Keratinocyte (primary cell): ENCODE results near the gene RFTN1.

Experiments
- CTCF ChIP-seq, 3 experiments: IDR thresholded peaks in 1 of 3; conservative IDR thresholded peaks in 1 of 3; optimal IDR thresholded peaks in 1 of 3; 2 replicates in 2 of 3; 3 replicates in 1 of 3; pipeline versions ENCODE3 to v1.5.1; 2011; ENCODE audit warnings: low read length in 3 of 3, mild to moderate bottlenecking in 3 of 3, moderate library complexity in 2 of 3, control low read depth in 1 of 3, inconsistent platforms in 1 of 3; ENCODE audit not compliant: insufficient read depth in 2 of 3; ENCODE audit errors: extremely low read depth in 1 of 3
- EZH2 ChIP-seq: IDR thresholded peaks from one replicate; pipeline ENCODE4 v1.6.1; 2012; ENCODE audit warnings: inconsistent platforms, mild to moderate bottlenecking, low read length, moderate library complexity

DNA sequence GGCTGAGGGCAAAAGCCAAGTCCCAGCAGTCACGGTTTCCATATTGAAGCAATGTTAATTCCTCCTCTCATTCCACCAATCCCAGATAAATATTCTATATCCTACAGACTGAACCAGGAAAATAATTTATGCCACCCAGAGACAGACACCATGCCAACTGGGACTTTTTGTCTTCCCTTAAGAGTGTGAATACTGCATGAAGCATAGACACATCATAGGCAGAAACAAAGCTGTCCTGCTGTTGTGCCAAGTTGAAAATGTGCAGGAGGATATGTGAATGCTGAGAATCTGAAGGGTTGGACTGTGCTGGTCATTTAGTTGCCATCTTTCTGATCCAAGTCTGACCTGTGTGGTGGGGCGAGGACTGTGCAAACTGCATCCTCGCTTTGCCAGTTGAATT lies 37.7 kb downstream of the RFTN1 start:
- no peak for TF ChIP-seq EZH2
- TF ChIP-seq CTCF (optimal IDR thresholded peaks at IDR 0.05 in 1 of 3, IDR thresholded peaks at IDR 0.05 in 1 of 3, conservative IDR thresholded peaks at IDR 0.05 in 1 of 3; ENCODE audit: extremely low read depth in 1 of 3, insufficient read depth in 2 of 3, low read length in 3 of 3), result no peak
